Keratinocyte (primary cell): Measurements from ENCODE around the gene B3GAT3. TPM values are rescaled to one million over a fixed set of nuclear protein-coding genes. Genes with fewer than 3 reads are reported as not detected.

ENCODE experiments used
- DNase-seq: peaks from one replicate; pipeline ENCODE4 v3.0.0-alpha.2; 2011; ENCODE audit warnings: low read depth, missing footprints, low spot score
- FAIRE-seq: peaks from 2 replicates; lab custom pipeline; 2011; peaks lifted over from hg19 to GRCh38; lab: Jason Lieb, UNC
- H2AFZ ChIP-seq: 2 replicates; pipeline ENCODE4 v1.6.0; 2012; ENCODE audit warnings: low read length, control low read depth, inconsistent platforms; ENCODE audit not compliant: control insufficient read depth
- H3K27ac ChIP-seq: 2 replicates; pipeline ENCODE4 v1.5.1; 2011; ENCODE audit warnings: low read length; ENCODE audit not compliant: control insufficient read depth, insufficient read depth
- H3K27me3 ChIP-seq: 3 replicates; pipeline ENCODE4 v1.6.0; 2011; ENCODE audit warnings: low read length; ENCODE audit not compliant: control insufficient read depth, insufficient read depth; ENCODE audit errors: extremely low read depth
- H3K36me3 ChIP-seq, 2 experiments: 2 replicates in 1 of 2; 3 replicates in 1 of 2; pipeline ENCODE4 v1.5.1; 2011; ENCODE audit warnings: low read length in 2 of 2, mild to moderate bottlenecking in 1 of 2; ENCODE audit not compliant: control insufficient read depth in 2 of 2, insufficient read depth in 2 of 2; ENCODE audit errors: extremely low read depth in 1 of 2
- H3K4me1 ChIP-seq: 3 replicates; pipeline ENCODE4 v1.5.1; 2011; ENCODE audit warnings: low read length; ENCODE audit not compliant: control insufficient read depth, insufficient read depth; ENCODE audit errors: extremely low read depth
- H3K4me2 ChIP-seq: 3 replicates; pipeline ENCODE4 v1.6.0; 2011; ENCODE audit warnings: low read depth, low read length; ENCODE audit not compliant: control insufficient read depth, insufficient read depth; ENCODE audit errors: extremely low read depth
- H3K4me3 ChIP-seq, 3 experiments: fragments of 200-600 bp in 1 of 3; sonication (generic) in 1 of 3; 2 replicates in 2 of 3; 3 replicates in 1 of 3; pipeline ENCODE4 v1.5.1; 2011 to 2016; ENCODE audit warnings: low read length in 3 of 3, mild to moderate bottlenecking in 3 of 3, control low read depth in 2 of 3, inconsistent platforms in 1 of 3, low read depth in 1 of 3, mixed read lengths in 1 of 3, mixed run types in 1 of 3, moderate library complexity in 1 of 3; ENCODE audit not compliant: control insufficient read depth in 2 of 3, insufficient read depth in 2 of 3; ENCODE audit errors: extremely low read depth in 1 of 3
- H3K79me2 ChIP-seq: 2 replicates; pipeline ENCODE4 v1.6.0; 2012; ENCODE audit warnings: low read length; ENCODE audit not compliant: control insufficient read depth, insufficient read depth
- H3K9ac ChIP-seq: 3 replicates; pipeline ENCODE4 v1.6.0; 2011; ENCODE audit warnings: low read length; ENCODE audit not compliant: control insufficient read depth, insufficient read depth; ENCODE audit errors: extremely low read depth
- H3K9me1 ChIP-seq: 3 replicates; pipeline ENCODE4 v1.6.0; 2011; ENCODE audit warnings: low read length; ENCODE audit not compliant: control insufficient read depth, insufficient read depth; ENCODE audit errors: extremely low read depth
- H3K9me3 ChIP-seq: 2 replicates; pipeline ENCODE4 v1.5.1; 2012; ENCODE audit warnings: low read depth, low read length; ENCODE audit not compliant: control insufficient read depth
- H4K20me1 ChIP-seq: 3 replicates; pipeline ENCODE4 v1.6.0; 2011; ENCODE audit warnings: low read length; ENCODE audit not compliant: control insufficient read depth, insufficient read depth; ENCODE audit errors: extremely low read depth
- EZH2 ChIP-seq: IDR thresholded peaks from one replicate; pipeline ENCODE4 v1.6.1; 2012; ENCODE audit warnings: inconsistent platforms, mild to moderate bottlenecking, low read length, moderate library complexity
- dilution Hi-C: fragments of 300-500 bp; cut with MboI; formaldehyde crosslinking; loops from one replicate; pipeline ENCODE4 v1.7.0; 2020; ENCODE audit warnings: low sequenced_read_pairs; ENCODE audit not compliant: extremely low pct_ligation_motif_present
- polyA plus RNA-seq, 5 experiments: library from polyadenylated mRNA; depleted of rRNA in 3 of 5; stranded (reverse) in 3 of 5; stranded (forward) in 1 of 5; unstranded in 1 of 5; fragments of >200 nt; gene quantifications; 1 replicate in 1 of 5; 2 replicates in 3 of 5; 3 replicates in 1 of 5; pipeline versions ENCODE4 v1.2.1 to v1.2.3, GENCODE V29; 2011 to 2012; ENCODE audit warnings: missing spikeins in 2 of 5, low read depth in 1 of 5, low replicate concordance in 1 of 5
- TF ChIP-seq, protein P1 (sequence below), 3 experiments: IDR thresholded peaks in 1 of 3; conservative IDR thresholded peaks in 1 of 3; optimal IDR thresholded peaks in 1 of 3; 2 replicates in 2 of 3; 3 replicates in 1 of 3; pipeline versions ENCODE3 to v1.5.1; 2011; ENCODE audit warnings: low read length in 3 of 3, mild to moderate bottlenecking in 3 of 3, moderate library complexity in 2 of 3, control low read depth in 1 of 3, inconsistent platforms in 1 of 3; ENCODE audit not compliant: insufficient read depth in 2 of 3; ENCODE audit errors: extremely low read depth in 1 of 3

B3GAT3 gene
- polyA plus RNA-seq, 1 donor (not counting 4 experiments of a cell fraction or from before 2014, with no cell fraction given) = 15.1 TPM

DNA sequence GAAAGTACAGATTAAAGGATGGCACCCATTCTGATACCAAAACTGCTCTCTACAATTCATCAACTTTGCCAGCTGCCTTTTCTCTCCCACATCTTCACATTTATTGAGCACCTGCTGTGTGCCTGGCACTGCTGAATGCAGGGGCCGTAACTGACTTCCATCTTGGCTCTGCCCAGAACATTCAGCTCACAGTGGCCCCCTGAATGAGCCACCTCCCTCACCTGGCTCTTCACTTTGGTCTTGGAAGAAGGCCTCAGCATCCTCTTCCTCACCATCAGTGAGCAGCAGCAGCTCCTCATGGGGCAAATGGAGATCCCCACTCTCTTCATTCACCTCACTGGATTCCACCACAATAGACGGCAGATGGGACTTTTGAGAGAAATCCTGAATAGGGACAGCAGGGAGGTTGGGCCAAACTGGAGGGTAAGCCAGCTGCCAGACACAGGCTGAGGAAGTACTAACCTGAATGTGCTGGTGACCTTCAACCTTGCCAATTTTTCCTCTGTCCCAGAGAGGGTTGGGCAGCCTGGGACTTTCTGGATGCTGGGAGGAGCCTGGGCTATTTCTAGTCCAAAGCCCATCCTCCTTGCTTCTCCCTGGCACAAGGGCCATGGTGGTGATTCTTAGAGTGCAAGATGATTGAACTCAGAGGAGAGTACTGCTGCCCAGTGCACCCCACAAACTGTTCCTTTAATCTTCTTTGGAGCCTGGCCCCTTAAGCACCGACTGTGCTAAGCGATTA, 47.8 kb upstream of the B3GAT3 start:
- DNase-seq (no peak), FAIRE-seq (no peak)
- TF ChIP-seq, protein P1, sequence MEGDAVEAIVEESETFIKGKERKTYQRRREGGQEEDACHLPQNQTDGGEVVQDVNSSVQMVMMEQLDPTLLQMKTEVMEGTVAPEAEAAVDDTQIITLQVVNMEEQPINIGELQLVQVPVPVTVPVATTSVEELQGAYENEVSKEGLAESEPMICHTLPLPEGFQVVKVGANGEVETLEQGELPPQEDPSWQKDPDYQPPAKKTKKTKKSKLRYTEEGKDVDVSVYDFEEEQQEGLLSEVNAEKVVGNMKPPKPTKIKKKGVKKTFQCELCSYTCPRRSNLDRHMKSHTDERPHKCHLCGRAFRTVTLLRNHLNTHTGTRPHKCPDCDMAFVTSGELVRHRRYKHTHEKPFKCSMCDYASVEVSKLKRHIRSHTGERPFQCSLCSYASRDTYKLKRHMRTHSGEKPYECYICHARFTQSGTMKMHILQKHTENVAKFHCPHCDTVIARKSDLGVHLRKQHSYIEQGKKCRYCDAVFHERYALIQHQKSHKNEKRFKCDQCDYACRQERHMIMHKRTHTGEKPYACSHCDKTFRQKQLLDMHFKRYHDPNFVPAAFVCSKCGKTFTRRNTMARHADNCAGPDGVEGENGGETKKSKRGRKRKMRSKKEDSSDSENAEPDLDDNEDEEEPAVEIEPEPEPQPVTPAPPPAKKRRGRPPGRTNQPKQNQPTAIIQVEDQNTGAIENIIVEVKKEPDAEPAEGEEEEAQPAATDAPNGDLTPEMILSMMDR (optimal IDR thresholded peaks at IDR 0.05 in 1 of 3, IDR thresholded peaks at IDR 0.05 in 1 of 3, conservative IDR thresholded peaks at IDR 0.05 in 1 of 3; ENCODE audit: extremely low read depth in 1 of 3, insufficient read depth in 2 of 3, low read length in 3 of 3) = no peak
- no peak for TF ChIP-seq EZH2
- dilution Hi-C loops = no loop called here
- H3K9ac ChIP-seq = no peak overlapping the region
- H3K27ac ChIP-seq = no peak overlapping the region
- H3K4me3 ChIP-seq = peak overlapping the region in 1 of 3 experiments; percentile 0
- H3K79me2 ChIP-seq = peaks cover 53% of the 10 kb centered on the region
- peaks cover 4% of the 10 kb centered on the region for H4K20me1 ChIP-seq
- peak overlapping the region; percentile 48 for H3K4me2 ChIP-seq
- peaks cover 29% of the 10 kb centered on the region for H3K4me1 ChIP-seq
- H3K27me3 ChIP-seq = no peaks in the 10 kb centered on the region
- H3K9me1 ChIP-seq = no peaks in the 10 kb centered on the region
- H2AFZ ChIP-seq = no peak overlapping the region
- peaks cover 14 to 30% of the 10 kb centered on the region in 2 experiments for H3K36me3 ChIP-seq
- H3K9me3 ChIP-seq = no peaks in the 10 kb centered on the region

DNA sequence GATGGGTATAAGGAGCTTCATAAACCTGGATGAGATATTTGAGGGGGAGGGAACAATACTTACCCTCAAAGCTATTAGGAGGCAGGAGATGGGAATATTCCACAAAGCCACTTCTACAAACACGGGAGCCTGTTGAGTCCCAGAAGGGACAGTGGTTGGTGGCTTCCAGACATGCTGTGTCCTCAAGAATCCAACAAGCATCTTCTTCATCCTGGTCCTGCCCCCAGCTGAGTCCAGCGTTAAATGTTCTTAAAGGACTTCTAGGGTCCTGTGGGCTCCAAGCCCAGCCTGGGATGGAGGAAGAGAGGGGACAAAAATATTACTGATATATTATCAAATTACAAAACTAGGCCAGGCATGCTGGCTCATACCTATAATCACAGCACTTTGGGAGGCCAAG, 45.7 kb upstream of the B3GAT3 start:
- DNase-seq = no peak
- Histone ChIP-seq H3K4me2 (peak overlapping the region; percentile 95), H3K4me1 (peaks cover 25% of the 10 kb centered on the region), H3K4me3 (no peak overlapping the region), H3K9me3 (no peaks in the 10 kb centered on the region), H3K36me3 (peaks cover 20 to 37% of the 10 kb centered on the region in 2 experiments), H3K9me1 (no peaks in the 10 kb centered on the region), H3K9ac (no peak overlapping the region), H2AFZ (no peak overlapping the region), H3K79me2 (peaks cover 57% of the 10 kb centered on the region), H3K27ac (no peak overlapping the region), H3K27me3 (no peaks in the 10 kb centered on the region), H4K20me1 (peaks cover 4% of the 10 kb centered on the region)
- no peak for FAIRE-seq
- no peak for TF ChIP-seq EZH2
- TF ChIP-seq, protein P1 (optimal IDR thresholded peaks at IDR 0.05 in 1 of 3, IDR thresholded peaks at IDR 0.05 in 1 of 3, conservative IDR thresholded peaks at IDR 0.05 in 1 of 3; ENCODE audit: extremely low read depth in 1 of 3, insufficient read depth in 2 of 3, low read length in 3 of 3) = no peak
- dilution Hi-C loops = no loop called here
